IMR-90 (cell line): ENCODE measurements around the gene COX14. TPM values are rescaled to one million over a fixed set of nuclear protein-coding genes. Genes with fewer than 3 reads are reported as not detected.

Experiments used
- ATAC-seq: fragments of 200-7000 bp; cut with Tn5 transposase; 2 replicates; pipeline ENCODE4 v1.9.1; 2020; ENCODE audit warnings: low read depth, mild to moderate bottlenecking, moderate library complexity
- BruUV-seq: library from RNA; stranded (reverse); fragments of 400-500 nt; replicated peaks from 2 replicates; lab custom pipeline; 2021; lab: Mats Ljungman, UMichigan
- CTCF ChIA-PET: fragments of 300-600 bp; formaldehyde crosslinking; extraction: SDS; loops from one replicate; lab custom pipeline; 2021; ENCODE audit warnings: antibody characterized with exemption; lab: Yijun Ruan, JAX
- POLR2A ChIA-PET: fragments of 300-600 bp; sonication (Branson Sonifier 250); formaldehyde crosslinking; loops from one replicate; lab custom pipeline; 2022; ENCODE audit warnings: antibody characterized with exemption; ENCODE audit not compliant: unreplicated experiment; lab: Charles Lee
- DNase-seq: peaks from one replicate; pipeline ENCODE4 v3.0.0; 2013
- H2AFZ ChIP-seq: replicated peaks from 2 replicates; pipeline ENCODE3; 2013; ENCODE audit warnings: low read length, mild to moderate bottlenecking; ENCODE audit not compliant: poor library complexity
- H2AK5ac ChIP-seq: 2 replicates; pipeline ENCODE4 v1.6.1; 2013; ENCODE audit warnings: low read depth, low read length, inconsistent platforms
- H2AK9ac ChIP-seq: replicated peaks from 2 replicates; pipeline ENCODE3; 2013; ENCODE audit warnings: mild to moderate bottlenecking, low read depth, low read length, moderate library complexity; ENCODE audit not compliant: poor library complexity
- H2BK120ac ChIP-seq: 2 replicates; pipeline ENCODE4 v1.6.1; 2013; ENCODE audit warnings: low read depth, low read length, inconsistent platforms
- H2BK15ac ChIP-seq: 3 replicates; pipeline ENCODE4 v1.6.1; 2013; ENCODE audit warnings: low read depth, low read length, inconsistent platforms
- H2BK20ac ChIP-seq: 2 replicates; pipeline ENCODE4 v1.6.1; 2013; ENCODE audit warnings: low read depth, mild to moderate bottlenecking, inconsistent platforms, low read length, moderate library complexity
- H2BK5ac ChIP-seq: 2 replicates; pipeline ENCODE4 v1.6.1; 2013; ENCODE audit warnings: mild to moderate bottlenecking, low read depth, low read length, inconsistent platforms; ENCODE audit not compliant: poor library complexity, severe bottlenecking
- H3K14ac ChIP-seq: replicated peaks from 2 replicates; pipeline ENCODE4 v1.6.1; 2013; ENCODE audit warnings: low read depth, low read length, inconsistent platforms
- H3K18ac ChIP-seq: 2 replicates; pipeline ENCODE4 v1.6.1; 2013; ENCODE audit warnings: low read depth, low read length, control low read depth
- H3K23ac ChIP-seq: 2 replicates; pipeline ENCODE4 v1.6.1; 2013; ENCODE audit warnings: low read depth, low read length, inconsistent platforms
- H3K27ac ChIP-seq: 2 replicates; pipeline ENCODE4 v1.5.1; 2013; ENCODE audit warnings: mild to moderate bottlenecking, control low read depth, low read length; ENCODE audit not compliant: insufficient read depth
- H3K27me3 ChIP-seq: 2 replicates; pipeline ENCODE4 v1.6.1; 2013; ENCODE audit warnings: low read length; ENCODE audit not compliant: control insufficient read depth, insufficient read depth
- H3K36me3 ChIP-seq: 2 replicates; pipeline ENCODE4 v1.6.1; 2013; ENCODE audit warnings: low read length, mixed read lengths; ENCODE audit not compliant: control insufficient read depth, insufficient read depth
- H3K4ac ChIP-seq: 2 replicates; pipeline ENCODE4 v1.6.1; 2013; ENCODE audit warnings: low read depth, low read length, inconsistent platforms
- H3K4me1 ChIP-seq: 2 replicates; pipeline ENCODE4 v1.6.1; 2013; ENCODE audit warnings: low read length, mixed read lengths; ENCODE audit not compliant: control insufficient read depth, insufficient read depth
- H3K4me2 ChIP-seq: 2 replicates; pipeline ENCODE4 v1.6.1; 2013; ENCODE audit warnings: low read depth, mild to moderate bottlenecking, control low read depth, low read length, moderate library complexity
- H3K4me3 ChIP-seq: 2 replicates; pipeline ENCODE4 v1.5.1; 2013; ENCODE audit warnings: low read depth, mild to moderate bottlenecking, control low read depth, low read length, moderate library complexity; ENCODE audit not compliant: insufficient read depth
- H3K56ac ChIP-seq: 2 replicates; pipeline ENCODE4 v1.6.1; 2013; ENCODE audit warnings: low read length, inconsistent platforms; ENCODE audit not compliant: insufficient read depth; ENCODE audit errors: extremely low read depth
- H3K79me1 ChIP-seq, 2 experiments: 2 replicates each; pipeline ENCODE4 v1.6.1; 2013; ENCODE audit warnings: low read length in 2 of 2, inconsistent platforms in 1 of 2, low read depth in 1 of 2
- H3K9ac ChIP-seq: 2 replicates; pipeline ENCODE4 v1.6.1; 2013; ENCODE audit warnings: low read depth, low read length, control low read depth
- H3K9me1 ChIP-seq: 2 replicates; pipeline ENCODE4 v1.6.1; 2013; ENCODE audit warnings: low read length, inconsistent platforms; ENCODE audit not compliant: insufficient read depth
- H3K9me3 ChIP-seq: 2 replicates; pipeline ENCODE4 v1.6.1; 2013; ENCODE audit warnings: low read length; ENCODE audit not compliant: control insufficient read depth, insufficient read depth
- H4K20me1 ChIP-seq: 2 replicates; pipeline ENCODE4 v1.6.1; 2013; ENCODE audit warnings: low read length, inconsistent platforms; ENCODE audit not compliant: insufficient read depth
- H4K5ac ChIP-seq: 2 replicates; pipeline ENCODE4 v1.6.1; 2013; ENCODE audit warnings: mild to moderate bottlenecking, low read depth, low read length, control low read depth
- H4K8ac ChIP-seq, 2 experiments: 2 replicates each; pipeline ENCODE4 v1.6.1; 2013; ENCODE audit warnings: low read depth in 2 of 2, low read length in 2 of 2, control low read depth in 1 of 2, inconsistent platforms in 1 of 2
- H4K91ac ChIP-seq: 2 replicates; pipeline ENCODE4 v1.6.1; 2013; ENCODE audit warnings: low read depth, low read length, inconsistent platforms; ENCODE audit not compliant: insufficient read depth
- FOS ChIP-seq: fragments of 150-350 bp; IDR thresholded peaks from 2 replicates; pipeline ENCODE4 v1.6.1; 2016; ENCODE audit warnings: low read depth, low read length
- MXI1 ChIP-seq: IDR thresholded peaks from 2 replicates; pipeline ENCODE4 v1.6.1; 2012; ENCODE audit warnings: low read depth, mild to moderate bottlenecking, low read length, moderate library complexity, borderline replicate concordance
- dilution Hi-C: fragments of 300-500 bp; cut with HindIII; formaldehyde crosslinking; loops from one replicate; pipeline ENCODE4 v1.14.3; 2018; ENCODE audit warnings: low sequenced_read_pairs; ENCODE audit not compliant: unreplicated experiment
- in situ Hi-C: fragments of 300-500 bp; cut with MboI; formaldehyde crosslinking; loops from 3 replicates; pipeline ENCODE4 v1.14.3; 2019; ENCODE audit warnings: low sequenced_read_pairs, inconsistent platforms, mixed read lengths
- intact Hi-C: fragments of 100-400 bp; cut with micrococcal nuclease; formaldehyde crosslinking; loops from 2 replicates; pipeline ENCODE4 v1.10.0; 2022
- polyA plus RNA-seq, 3 experiments: library from polyadenylated mRNA; depleted of rRNA; stranded (reverse); fragments of >200 nt; gene quantifications; 2 replicates each; pipeline ENCODE4 v1.2.3, GENCODE V29; 2012; ENCODE audit warnings: low replicate concordance in 1 of 3
- total RNA-seq: library from RNA; depleted of rRNA; stranded (reverse); fragments of >200 nt; gene quantifications from 2 replicates; pipeline ENCODE4 v1.2.3, GENCODE V29; 2012

The COX14 gene
- total and polyA plus RNA-seq, 2 of the 4 experiments (the other 2 are of a cell fraction): 30.8 to 81.8 TPM

GRCh38 chr12:50156641-50157040, 44.6 kb downstream of the COX14 start:
- Histone ChIP-seq H2BK20ac (no peak overlapping the region), H2AK9ac (no peak overlapping the region), H2BK15ac (no peak overlapping the region), H3K23ac (no peak overlapping the region), H3K9me1 (peaks cover 12% of the 10 kb centered on the region; the same call in 1 of the 2 replicates), H2BK5ac (no peak overlapping the region), H4K8ac (no peak overlapping the region), H2AFZ (no peak overlapping the region), H3K14ac (no peak overlapping the region), H2AK5ac (no peak overlapping the region), H3K9ac (no peak overlapping the region), H4K20me1 (peaks cover 27% of the 10 kb centered on the region), H2BK120ac (no peak overlapping the region), H3K36me3 (no peaks in the 10 kb centered on the region; the same call in 1 of the 2 replicates), H3K4me3 (no peak overlapping the region), H3K9me3 (no peaks in the 10 kb centered on the region), H4K5ac (no peak overlapping the region), H3K18ac (no peak overlapping the region), H3K4me1 (peaks cover 7% of the 10 kb centered on the region), H3K56ac (no peak overlapping the region), H4K91ac (no peak overlapping the region), H3K4ac (no peak overlapping the region), H3K27me3 (no peaks in the 10 kb centered on the region), H3K4me2 (no peak overlapping the region), H3K27ac (no peak overlapping the region), H3K79me1 (peaks cover 12 to 64% of the 10 kb centered on the region in 2 experiments)
- TF ChIP-seq MXI1 (no peak), FOS (no peak)
- intact Hi-C loops: no loop called here
- no peak; the same call in 1 of the 2 replicates for ATAC-seq
- BruUV-seq: no TSS peak
- dilution Hi-C loops: no loop called here
- CTCF ChIA-PET: no interaction called here
- DNase-seq: no peak
- in situ Hi-C loops: no loop called here
- POLR2A ChIA-PET: no interaction called here
